HG02678 (cell line): ENCODE results near the gene OPRL1.
"Not testable (repeated sequence)": the region's sequence is repeated elsewhere in the genome, so short reads cannot be mapped to it uniquely, and the experiment has no call there.

Experiments
- ATAC-seq: cut with Tn5 transposase; IDR thresholded peaks from one replicate; pipeline ENCODE4 v1.9.1; 2021; ENCODE audit warnings: mild to moderate bottlenecking, moderate library complexity; ENCODE audit not compliant: unreplicated experiment

Gene OPRL1

DNA sequence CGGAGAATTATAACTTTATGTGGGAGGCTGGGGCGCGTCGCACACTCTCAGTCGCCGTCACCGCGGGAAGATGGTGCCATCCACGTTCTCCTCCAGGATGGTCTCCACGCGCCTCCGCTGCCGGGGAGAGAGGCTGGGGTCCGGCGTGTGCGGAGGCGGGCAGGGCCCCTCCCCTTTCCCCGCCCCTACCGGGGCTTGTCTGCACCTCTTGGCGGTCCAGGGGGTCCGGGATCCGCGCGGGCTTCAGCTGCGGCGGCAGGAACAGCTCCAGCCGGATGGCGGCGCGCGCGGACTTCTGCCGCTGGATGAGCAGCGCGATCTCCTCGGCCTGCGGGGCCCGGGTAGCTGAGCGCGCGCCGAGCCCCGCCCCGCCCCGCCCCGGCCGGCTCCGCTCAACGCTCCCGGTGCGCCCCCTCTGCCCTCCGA lies 3.5 kb downstream of the OPRL1 start:
- ATAC-seq, result no peak

DNA sequence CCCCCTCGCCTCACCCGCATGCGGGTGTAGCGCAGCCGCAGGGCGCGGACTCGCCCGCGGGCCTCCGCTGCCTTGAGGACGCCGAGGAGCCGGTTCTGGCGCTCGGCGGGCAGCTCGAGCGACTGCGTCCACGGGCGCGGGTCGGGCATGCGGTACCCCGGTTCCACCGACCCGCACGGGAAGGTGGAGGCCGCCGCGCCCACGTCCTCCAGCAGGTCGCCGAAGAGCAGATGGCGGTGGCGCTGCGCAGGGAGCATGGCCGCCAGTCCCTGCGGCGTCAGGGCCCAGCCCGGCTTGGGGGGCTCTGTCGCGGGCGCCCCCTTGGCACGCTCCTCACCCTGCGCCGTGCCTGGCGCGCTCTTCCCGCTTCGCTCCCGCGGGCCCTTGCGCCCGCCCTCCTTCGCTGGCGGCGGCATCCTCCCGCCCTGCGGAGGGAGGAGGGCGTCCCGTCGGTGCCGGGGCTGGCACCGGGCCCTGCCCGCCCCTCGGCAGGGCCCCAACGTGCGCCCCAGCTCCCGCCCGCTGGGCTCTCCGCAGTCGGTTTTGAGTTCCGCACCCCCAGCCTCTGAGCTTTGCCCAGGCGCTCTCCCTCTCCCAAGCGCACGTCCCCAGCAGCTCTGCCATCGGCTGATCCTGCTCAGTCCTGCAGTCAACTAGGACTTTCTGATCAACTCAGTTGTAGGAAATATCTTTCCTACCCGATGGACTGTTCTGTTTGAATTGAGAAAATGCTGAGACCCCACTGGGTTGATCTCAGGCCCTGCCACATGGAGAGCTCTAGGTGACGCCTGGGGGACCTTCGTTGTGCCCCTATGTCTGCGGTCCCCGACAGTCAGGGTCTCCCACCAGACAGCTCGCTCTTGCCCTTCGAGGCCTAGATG lies 4.2 kb downstream of the OPRL1 start, which contains the start of gene LKAAEAR1:
Gene LKAAEAR1, minus strand, starts transcription at position 595 of the 881 bp plus-strand sequence. Its CDS starts 179 bp downstream, at position 416.
- ATAC-seq, result no peak

DNA sequence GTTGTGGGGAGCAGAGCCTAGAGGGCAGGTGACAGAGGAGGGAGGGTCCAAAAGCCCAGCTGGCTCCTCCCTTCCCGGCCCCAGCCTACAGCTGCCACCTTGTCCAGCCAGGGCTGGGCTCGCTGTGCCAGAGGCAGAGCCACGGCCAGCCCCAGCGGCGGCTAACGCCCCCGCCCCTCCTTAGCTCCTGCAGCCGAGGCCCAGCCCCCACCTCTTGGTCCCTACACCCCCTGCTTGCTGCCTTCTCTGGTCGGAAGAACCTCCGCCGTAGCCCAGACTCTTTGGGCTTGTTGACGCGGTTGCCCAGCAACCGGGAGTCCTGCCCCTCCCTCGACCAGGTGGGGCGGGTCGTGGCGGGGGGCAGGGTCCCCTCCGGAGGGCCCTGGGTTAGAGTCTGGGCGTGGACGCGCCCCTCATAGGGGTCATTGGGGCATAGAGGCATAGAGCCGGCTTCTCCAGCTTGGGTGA lies 4.8 kb downstream of the OPRL1 start:
- no peak for ATAC-seq

DNA sequence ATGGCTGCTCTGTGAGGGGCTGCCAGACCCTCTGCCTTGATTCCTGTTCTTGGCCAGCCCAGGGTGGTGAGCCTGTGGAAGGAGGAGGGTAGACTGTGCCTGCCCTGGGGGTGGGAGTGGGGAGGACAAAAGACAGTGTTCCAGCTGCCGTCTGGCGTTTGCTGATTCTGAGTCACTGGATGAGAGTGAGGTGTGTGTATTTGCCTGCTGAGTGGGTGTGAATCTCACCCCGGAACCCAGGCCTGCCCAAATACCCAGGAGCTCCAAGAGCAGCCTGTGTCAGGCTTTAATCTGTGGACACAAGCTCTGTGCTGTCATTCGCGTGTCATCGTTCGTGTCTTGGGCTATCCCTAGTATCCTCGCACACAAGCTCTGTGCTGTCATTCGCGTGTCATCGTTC lies 6.9 kb downstream of the OPRL1 start:
- no peak for ATAC-seq

DNA sequence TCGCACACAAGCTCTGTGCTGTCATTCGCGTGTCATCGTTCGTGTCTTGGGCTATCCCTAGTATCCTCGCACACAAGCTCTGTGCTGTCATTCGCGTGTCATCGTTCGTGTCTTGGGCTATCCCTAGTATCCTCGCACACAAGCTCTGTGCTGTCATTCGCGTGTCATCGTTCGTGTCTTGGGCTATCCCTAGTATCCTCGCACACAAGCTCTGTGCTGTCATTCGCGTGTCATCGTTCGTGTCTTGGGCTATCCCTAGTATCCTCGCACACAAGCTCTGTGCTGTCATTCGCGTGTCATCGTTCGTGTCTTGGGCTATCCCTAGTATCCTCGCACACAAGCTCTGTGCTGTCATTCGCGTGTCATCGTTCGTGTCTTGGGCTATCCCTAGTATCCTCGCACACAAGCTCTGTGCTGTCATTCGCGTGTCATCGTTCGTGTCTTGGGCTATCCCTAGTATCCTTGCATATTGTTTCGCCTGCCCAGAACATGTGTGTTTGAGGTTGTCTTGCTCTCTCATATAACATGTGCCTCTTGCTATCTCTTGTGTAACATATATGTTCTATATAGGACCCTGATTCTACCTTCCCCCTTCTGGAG lies 7.4 kb downstream of the OPRL1 start:
- ATAC-seq, result not testable (repeated sequence)

DNA sequence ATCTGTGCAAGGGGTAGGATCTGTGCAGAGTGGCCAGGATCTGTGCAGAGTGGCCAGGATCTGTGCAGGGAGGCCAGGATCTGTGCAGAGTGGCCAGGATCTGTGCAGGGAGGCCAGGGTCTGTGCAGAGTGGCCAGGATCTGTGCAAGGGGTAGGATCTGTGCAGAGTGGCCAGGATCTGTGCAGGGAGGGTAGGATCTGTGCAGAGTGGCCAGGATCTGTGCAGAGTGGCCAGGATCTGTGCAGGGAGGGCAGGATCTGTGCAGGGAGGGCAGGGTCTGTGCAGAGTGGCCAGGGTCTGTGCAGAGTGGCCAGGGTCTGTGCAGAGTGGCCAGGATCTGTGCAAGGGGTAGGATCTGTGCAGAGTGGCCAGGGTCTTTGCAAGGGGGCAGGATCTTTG lies 8.7 kb downstream of the OPRL1 start:
- ATAC-seq, result not testable (repeated sequence)

DNA sequence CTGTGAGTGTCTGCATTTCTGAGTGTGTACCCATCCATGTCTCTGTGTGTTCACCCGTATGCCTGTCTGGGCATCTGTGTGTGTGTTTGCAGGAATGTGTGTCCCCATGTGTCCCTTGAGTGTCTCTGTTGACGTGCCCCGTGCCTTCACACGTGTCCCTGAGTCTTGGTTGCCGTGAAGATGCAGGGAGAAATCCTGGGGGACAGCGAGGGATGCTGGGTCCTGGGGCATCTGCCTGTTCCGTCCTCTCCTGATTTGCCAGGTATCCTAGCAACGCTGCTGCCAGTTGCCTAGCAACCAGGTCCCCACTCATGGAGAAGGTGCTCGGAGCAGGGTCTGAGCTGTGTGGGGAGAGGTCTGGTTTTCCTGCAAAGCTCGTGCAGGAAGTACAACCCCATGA lies 10.3 kb downstream of the OPRL1 start:
- no peak for ATAC-seq

DNA sequence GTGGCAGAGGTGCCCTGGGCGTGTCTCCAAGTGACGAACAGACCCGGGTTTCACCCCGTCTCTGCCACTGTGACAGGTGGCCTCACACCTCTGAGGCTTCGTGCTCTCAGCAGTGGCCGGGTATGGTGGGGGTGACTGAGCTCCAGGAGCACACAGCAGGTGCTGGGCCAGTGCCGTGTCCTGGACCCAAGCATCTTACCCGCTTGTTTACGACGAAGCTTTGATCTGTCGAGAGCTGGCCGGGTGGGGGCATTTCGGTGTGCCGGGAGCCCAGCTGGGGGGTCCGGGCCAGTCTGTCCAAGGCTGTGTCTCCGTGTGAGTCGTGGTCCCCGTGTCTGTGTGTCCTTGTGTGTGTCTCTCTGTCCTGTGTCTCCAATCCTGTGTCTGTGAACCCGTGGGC lies 11.5 kb downstream of the OPRL1 start:
- ATAC-seq, result no peak

DNA sequence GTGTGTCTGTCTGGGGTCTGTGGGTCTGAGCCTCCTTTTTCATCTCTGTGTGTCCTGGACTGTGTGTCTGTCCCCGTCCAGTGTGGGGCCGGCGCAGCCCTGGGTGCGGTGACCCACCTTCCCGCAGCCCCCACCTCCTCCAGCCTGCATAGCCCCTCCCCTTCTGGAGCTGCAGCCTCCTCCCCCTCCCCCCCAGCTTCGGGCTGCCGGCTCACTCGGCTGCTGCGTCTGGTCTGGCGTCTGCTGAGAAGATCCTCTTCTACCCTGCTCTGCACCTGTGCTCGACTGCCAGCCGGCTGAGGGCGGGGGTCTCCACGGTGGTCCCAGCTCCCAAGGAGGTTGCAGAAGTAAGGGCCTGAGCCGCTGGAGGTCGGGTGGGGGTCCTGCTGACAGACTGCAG lies 11.9 kb downstream of the OPRL1 start:
- no peak for ATAC-seq

DNA sequence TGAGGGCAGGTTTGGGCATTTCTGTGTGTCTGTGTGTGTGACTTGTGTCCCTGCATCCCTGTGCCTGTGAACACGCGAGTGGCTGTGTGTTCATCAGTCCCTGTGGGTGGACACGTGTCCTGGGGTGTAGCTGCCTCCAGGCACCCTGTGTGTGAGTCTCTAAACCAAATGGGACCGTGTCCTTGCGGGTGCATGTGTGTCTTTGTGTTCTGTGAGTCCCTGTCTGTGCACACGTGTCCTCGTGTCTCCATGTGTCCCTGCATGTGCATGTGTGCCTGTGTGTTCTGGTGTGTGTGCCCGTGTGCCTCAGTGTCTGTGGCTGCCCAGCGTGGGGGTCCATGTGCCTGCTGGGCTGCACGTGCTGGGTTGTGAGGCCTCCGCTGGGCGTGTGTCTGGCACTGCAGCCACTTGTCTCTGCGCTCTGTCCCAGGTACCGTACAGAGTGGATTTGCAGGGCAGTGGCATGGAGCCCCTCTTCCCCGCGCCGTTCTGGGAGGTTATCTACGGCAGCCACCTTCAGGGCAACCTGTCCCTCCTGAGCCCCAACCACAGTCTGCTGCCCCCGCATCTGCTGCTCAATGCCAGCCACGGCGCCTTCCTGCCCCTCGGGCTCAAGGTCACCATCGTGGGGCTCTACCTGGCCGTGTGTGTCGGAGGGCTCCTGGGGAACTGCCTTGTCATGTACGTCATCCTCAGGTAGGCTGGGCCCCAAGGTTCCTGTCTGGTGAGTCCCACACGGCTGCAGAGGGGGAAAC lies 12.6 kb downstream of the OPRL1 start:
- ATAC-seq, result no peak

DNA sequence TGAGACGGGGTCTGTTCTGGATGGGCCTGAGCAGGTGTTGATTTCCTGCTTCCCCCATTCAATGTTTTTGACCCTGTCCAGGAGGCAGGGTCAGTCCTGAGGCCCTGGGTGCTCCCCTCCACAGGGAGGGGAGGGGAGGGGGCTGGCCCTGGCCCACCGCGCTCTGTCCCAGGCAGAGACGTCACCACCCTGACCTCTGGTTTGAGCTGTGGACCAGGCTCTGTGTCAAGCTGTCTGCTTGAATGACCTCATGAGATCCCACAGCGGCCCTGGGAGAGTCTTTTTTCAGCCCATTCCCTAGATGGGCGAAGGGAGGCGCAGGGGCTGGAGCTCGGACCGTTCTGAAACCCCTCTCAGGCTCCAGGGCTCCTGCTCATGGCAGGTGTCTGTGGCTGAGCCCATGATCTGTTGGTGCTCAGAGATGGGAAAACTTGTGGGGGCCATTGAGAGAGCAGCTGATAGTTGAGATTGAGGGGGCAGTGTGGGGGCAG lies 13.2 kb downstream of the OPRL1 start:
- no peak for ATAC-seq

DNA sequence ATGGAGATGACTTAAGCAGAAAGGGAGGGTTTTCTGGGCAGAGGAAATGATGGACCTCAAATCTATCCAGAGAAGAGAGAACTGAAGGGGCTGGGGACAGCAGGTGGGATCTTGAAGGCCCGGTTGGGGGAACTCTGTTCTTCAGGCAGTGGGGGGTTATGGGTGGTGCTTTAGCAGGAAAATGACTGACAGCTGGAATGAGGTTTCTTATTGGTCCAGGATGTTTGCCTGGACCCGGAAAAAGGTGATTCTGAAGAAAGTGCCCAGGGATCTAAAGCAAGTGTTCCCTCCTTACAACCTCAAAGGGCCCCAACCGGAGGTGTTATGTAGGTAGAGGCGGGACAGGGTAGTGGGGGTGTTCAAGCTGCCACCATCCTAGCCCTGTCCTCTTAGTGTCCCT lies 15.6 kb downstream of the OPRL1 start:
- ATAC-seq, result no peak

DNA sequence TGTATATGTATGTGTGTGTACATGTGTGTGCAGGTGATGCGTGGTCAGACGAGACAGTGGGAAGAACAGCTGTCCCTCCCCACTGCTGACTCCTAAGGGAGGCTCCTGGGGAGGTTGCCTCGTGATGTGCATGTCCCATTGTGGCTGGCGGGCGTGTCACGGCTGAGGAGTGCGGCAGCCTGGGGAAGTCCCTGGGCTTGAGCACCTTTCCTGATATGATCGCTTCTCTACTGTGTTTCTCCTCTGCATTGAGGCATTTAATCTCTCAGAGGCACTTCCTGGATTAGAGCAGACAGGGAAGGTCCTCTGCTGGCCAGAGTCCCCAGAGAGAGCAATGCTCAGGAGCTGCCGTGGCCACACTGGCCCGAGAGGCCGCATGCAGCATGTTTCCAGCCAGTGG lies 16.0 kb downstream of the OPRL1 start:
- no peak for ATAC-seq

DNA sequence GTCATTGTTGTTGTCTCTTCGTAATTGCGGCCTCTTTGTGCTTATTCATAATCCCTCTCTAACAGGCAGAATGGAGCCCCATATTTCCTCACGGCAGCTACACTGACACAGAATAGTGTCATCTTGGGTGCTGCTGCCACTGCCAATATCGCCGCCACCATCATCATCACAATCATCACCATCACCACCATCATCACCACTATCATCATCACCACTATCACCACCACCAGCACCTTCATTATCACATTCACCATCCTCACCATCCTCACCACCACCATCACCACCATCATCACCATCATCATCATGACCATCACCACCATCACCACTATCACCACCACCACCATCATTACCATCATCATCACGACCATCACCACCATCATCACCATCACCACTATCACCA lies 16.7 kb downstream of the OPRL1 start:
- ATAC-seq, result no peak

DNA sequence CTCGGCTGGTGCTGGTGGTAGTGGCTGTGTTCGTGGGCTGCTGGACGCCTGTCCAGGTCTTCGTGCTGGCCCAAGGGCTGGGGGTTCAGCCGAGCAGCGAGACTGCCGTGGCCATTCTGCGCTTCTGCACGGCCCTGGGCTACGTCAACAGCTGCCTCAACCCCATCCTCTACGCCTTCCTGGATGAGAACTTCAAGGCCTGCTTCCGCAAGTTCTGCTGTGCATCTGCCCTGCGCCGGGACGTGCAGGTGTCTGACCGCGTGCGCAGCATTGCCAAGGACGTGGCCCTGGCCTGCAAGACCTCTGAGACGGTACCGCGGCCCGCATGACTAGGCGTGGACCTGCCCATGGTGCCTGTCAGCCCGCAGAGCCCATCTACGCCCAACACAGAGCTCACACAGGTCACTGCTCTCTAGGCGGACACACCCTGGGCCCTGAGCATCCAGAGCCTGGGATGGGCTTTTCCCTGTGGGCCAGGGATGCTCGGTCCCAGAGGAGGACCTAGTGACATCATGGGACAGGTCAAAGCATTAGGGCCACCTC lies 18.7 kb downstream of the OPRL1 start:
- ATAC-seq, result no peak

DNA sequence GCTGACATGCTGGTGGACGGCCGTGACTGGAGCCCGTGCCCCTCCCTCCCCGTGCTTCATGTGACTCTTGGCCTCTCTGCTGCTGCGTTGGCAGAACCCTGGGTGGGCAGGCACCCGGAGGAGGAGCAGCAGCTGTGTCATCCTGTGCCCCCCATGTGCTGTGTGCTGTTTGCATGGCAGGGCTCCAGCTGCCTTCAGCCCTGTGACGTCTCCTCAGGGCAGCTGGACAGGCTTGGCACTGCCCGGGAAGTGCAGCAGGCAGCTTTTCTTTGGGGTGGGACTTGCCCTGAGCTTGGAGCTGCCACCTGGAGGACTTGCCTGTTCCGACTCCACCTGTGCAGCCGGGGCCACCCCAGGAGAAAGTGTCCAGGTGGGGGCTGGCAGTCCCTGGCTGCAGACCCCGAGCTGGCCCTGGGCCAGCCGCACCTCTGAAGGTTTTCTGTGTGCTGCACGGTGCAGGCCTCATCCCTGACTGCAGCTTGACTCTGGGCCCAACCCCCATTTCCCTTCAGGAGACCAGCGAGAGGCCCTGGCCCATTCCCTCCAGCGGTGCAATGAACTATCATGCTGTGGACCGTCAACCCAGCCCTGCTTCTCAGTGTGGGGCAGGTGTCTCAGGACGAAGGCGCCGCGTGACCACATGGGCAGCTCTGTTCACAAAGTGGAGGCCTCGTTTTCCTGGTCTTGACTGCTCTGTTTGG lies 19.4 kb downstream of the OPRL1 start:
- ATAC-seq, result no peak

DNA sequence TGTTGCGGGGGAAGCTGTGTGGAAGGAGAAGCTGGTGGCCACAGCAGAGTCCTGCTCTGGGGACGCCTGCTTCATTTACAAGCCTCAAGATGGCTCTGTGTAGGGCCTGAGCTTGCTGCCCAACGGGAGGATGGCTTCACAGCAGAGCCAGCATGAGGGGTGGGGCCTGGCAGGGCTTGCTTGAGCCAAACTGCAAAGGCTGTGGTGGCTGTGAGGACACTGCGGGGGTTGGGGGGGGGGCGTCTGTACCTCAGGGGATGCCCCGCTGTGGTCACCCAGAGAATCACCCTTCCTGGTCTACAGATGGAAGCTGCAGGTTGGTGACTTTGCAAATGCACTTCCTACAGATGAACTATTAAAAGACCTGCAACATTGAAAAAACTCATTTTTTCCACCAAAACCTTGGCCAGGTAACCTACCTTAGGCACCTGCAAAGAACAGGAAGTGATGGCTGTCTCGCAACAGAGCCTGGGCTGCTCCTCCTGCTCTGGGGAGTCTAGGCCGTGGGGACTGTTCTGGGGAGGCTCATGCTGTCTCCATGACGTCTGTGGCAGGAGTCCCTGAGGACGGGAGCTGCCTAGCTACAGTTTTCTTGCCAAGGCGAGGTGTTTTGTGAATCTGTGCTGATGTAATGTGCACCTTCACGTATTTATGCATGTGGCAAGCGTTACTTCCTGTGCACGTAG lies 20.1 kb downstream of the OPRL1 start:
- ATAC-seq, result no peak

DNA sequence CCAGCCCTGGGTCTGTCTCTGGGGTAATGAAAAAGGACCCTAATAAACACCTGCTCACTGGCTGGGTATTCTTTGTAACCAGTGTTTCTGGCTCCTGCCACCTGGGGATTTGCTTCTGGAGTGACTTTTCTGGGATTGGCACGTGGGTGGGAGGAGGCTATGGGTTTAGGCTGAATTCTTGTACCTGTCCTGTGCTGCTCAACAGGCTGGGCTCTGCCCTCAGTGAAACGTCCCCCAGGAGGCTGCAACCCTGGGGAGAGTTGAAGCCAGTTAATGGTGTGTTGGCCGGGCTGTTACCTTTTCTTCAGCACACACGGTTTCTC lies 20.6 kb downstream of the OPRL1 start:
- no peak for ATAC-seq

DNA sequence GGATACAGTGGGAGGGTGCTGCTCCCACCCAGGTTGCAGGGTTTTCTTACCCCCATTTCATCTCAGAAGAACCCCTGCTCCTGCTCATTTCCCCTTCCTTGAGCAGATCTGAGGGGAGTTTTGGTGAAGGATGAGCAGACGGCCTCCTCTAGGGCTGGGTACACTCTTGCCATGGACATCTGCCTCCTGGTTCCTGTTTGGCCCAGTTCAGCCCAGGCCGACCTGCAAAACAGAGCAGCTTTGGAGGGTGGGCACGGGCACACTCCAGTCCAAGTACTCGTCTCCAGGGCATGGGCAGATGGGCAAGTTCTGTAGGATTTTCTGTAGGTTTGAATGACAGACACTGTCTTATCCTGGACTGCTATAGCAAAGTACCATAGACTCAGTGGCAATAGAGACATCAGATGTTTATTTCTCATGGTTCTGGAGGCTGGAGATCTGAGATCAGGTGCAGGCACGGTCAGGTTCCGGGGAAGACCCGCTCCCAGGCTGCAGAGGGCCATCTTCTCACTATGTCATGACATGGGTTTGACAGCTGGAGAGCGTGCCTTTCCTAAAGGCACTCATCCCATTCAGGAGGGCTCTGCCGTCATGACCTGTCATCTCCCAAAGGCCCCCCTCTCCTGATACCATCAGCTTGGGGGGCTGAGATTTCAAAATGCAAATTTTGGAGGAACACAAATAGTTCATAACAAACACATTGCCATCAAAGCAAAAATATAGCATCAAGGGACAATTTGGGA lies 21.2 kb downstream of the OPRL1 start:
- no peak for ATAC-seq
